Liver (tissue), 9 donors: ENCODE data around the gene ZNF701. TPM values are rescaled to one million over a fixed set of nuclear protein-coding genes. Genes with fewer than 3 reads are reported as not detected.
A peak's percentile ranks its signal among the peaks of the same experiment; 100 is the strongest.
"Not testable (repeated sequence)": the region's sequence is repeated elsewhere in the genome, so short reads cannot be mapped to it uniquely, and the experiment has no call there.

Experiments used
- DNase-seq: peaks from one replicate; pipeline ENCODE4 v3.0.0-alpha.2; 2017; ENCODE audit warnings: low spot score
- H3K27ac ChIP-seq, 2 donors: one replicate each; pipeline ENCODE4 v1.7.0; 2013; ENCODE audit warnings: inconsistent platforms in 2 of 2, low read length in 2 of 2, control low read depth in 1 of 2, low read depth in 1 of 2, mild to moderate bottlenecking in 1 of 2
- H3K27me3 ChIP-seq, 4 donors: one replicate each; pipeline versions ENCODE4 v1.6.1 to v1.7.0; 2013; ENCODE audit warnings: low read length in 3 of 4, inconsistent platforms in 1 of 4, mild to moderate bottlenecking in 1 of 4, moderate library complexity in 1 of 4; ENCODE audit not compliant: control insufficient read depth in 4 of 4, insufficient read depth in 4 of 4
- H3K36me3 ChIP-seq, 4 donors: one replicate each; pipeline versions ENCODE4 v1.6.1 to v1.7.0; 2013; ENCODE audit warnings: low read length in 3 of 4, mild to moderate bottlenecking in 3 of 4, low read depth in 1 of 4, moderate library complexity in 1 of 4; ENCODE audit not compliant: control insufficient read depth in 4 of 4, insufficient read depth in 3 of 4
- H3K4me1 ChIP-seq, 4 donors: one replicate each; pipeline versions ENCODE4 v1.6.1 to v1.7.0; 2013; ENCODE audit warnings: low read length in 3 of 4, mild to moderate bottlenecking in 3 of 4, moderate library complexity in 1 of 4; ENCODE audit not compliant: control insufficient read depth in 4 of 4, insufficient read depth in 4 of 4
- H3K4me3 ChIP-seq, 3 donors: one replicate each; pipeline versions ENCODE4 v1.6.1 to v1.7.0; 2013; ENCODE audit warnings: low read length in 3 of 3, control low read depth in 1 of 3, low read depth in 1 of 3, mild to moderate bottlenecking in 1 of 3
- H3K9ac ChIP-seq, 2 donors: one replicate each; pipeline ENCODE4 v1.7.0; 2013; ENCODE audit warnings: low read length in 2 of 2, mild to moderate bottlenecking in 2 of 2, moderate library complexity in 2 of 2, control low read depth in 1 of 2, low read depth in 1 of 2
- H3K9me3 ChIP-seq, 4 donors: one replicate each; pipeline versions ENCODE4 v1.6.1 to v1.7.0; 2013; ENCODE audit warnings: low read length in 3 of 4; ENCODE audit not compliant: control insufficient read depth in 4 of 4
- CTCF ChIP-seq: fragments of 150-350 bp; IDR thresholded peaks from 2 replicates; pipeline ENCODE4 v1.5.1; 2017; ENCODE audit warnings: improper control_type of control experiment, low read depth, low read length; ENCODE audit not compliant: missing input control
- EGR1 ChIP-seq, 2 donors: IDR thresholded peaks; 2 replicates each; pipeline ENCODE4 v1.6.1; 2016 to 2018; ENCODE audit warnings: antibody characterized with exemption in 2 of 2, low read depth in 2 of 2
- FOXA1 ChIP-seq: IDR thresholded peaks from 2 replicates; pipeline ENCODE4 v1.6.1; 2016; ENCODE audit warnings: antibody characterized with exemption
- FOXA2 ChIP-seq: IDR thresholded peaks from 2 replicates; pipeline ENCODE4 v1.6.1; 2016; ENCODE audit warnings: antibody characterized with exemption
- GABPA ChIP-seq, 2 donors: IDR thresholded peaks in 1 of 2; conservative IDR thresholded peaks in 1 of 2; 2 replicates each; pipeline ENCODE4 v1.6.1; 2016; ENCODE audit warnings: antibody characterized with exemption in 2 of 2, mild to moderate bottlenecking in 1 of 2, moderate library complexity in 1 of 2
- HNF4A ChIP-seq, 2 donors: conservative IDR thresholded peaks; 2 replicates each; pipeline ENCODE4 v1.6.1; 2016; ENCODE audit warnings: antibody characterized with exemption in 2 of 2, mild to moderate bottlenecking in 2 of 2
- HNF4G ChIP-seq: IDR thresholded peaks from 2 replicates; pipeline ENCODE4 v1.6.1; 2016; ENCODE audit warnings: antibody characterized with exemption
- JUND ChIP-seq, 2 donors: IDR thresholded peaks; 2 replicates each; pipeline ENCODE4 v1.6.1; 2016; ENCODE audit warnings: antibody characterized with exemption in 2 of 2
- MAX ChIP-seq: IDR thresholded peaks from 2 replicates; pipeline ENCODE4 v1.6.1; 2016; ENCODE audit warnings: antibody characterized with exemption
- NR2F2 ChIP-seq: IDR thresholded peaks from 2 replicates; pipeline ENCODE4 v1.6.1; 2016; ENCODE audit warnings: antibody characterized with exemption
- RAD21 ChIP-seq, 2 donors: IDR thresholded peaks; 2 replicates each; pipeline ENCODE4 v1.6.1; 2016; ENCODE audit warnings: antibody characterized with exemption in 2 of 2, mild to moderate bottlenecking in 2 of 2
- REST ChIP-seq: IDR thresholded peaks from 2 replicates; pipeline ENCODE4 v1.6.1; 2016; ENCODE audit warnings: antibody characterized with exemption, mild to moderate bottlenecking
- RXRA ChIP-seq, 2 donors: IDR thresholded peaks; 2 replicates each; pipeline ENCODE4 v1.6.1; 2017 to 2018; ENCODE audit warnings: antibody characterized with exemption in 2 of 2, mild to moderate bottlenecking in 1 of 2
- SP1 ChIP-seq: IDR thresholded peaks from 2 replicates; pipeline ENCODE4 v1.6.1; 2018; ENCODE audit warnings: antibody characterized with exemption, mild to moderate bottlenecking
- TAF1 ChIP-seq: conservative IDR thresholded peaks from 2 replicates; pipeline ENCODE4 v1.6.1; 2016; ENCODE audit warnings: antibody characterized with exemption, mild to moderate bottlenecking
- YY1 ChIP-seq: IDR thresholded peaks from 2 replicates; pipeline ENCODE4 v1.6.1; 2016; ENCODE audit warnings: antibody characterized with exemption, mild to moderate bottlenecking
- WGBS: extraction: QIAGEN DNeasy Blood & Tissue Kit; methylation state at CpG from one replicate; pipeline ENCODE4 v1.1.7; 2013; 5-methylcytosine and 5-hydroxymethylcytosine counted together
- polyA plus RNA-seq, 2 donors: library from polyadenylated mRNA; stranded (reverse) in 1 of 2; unstranded in 1 of 2; fragments of 200-250 nt in 1 of 2; fragments of >200 nt in 1 of 2; fragmentation: Nextera tagmentation in 1 of 2; extraction: Ambion mirVana in 1 of 2; gene quantifications; one replicate each; pipeline versions ENCODE4 v1.2.1 to v1.2.3, GENCODE V29; 2013 to 2015
- total RNA-seq, 2 donors: library from RNA; depleted of rRNA; stranded (reverse); fragments of >200 nt; gene quantifications; one replicate each; pipeline ENCODE4 v1.2.3, GENCODE V29; 2014
- TF ChIP-seq, protein P1 (sequence below): IDR thresholded peaks from 2 replicates; pipeline ENCODE4 v1.6.1; 2016; ENCODE audit warnings: antibody characterized with exemption
- TF ChIP-seq, protein P2 (sequence below): IDR thresholded peaks from 2 replicates; pipeline ENCODE4 v1.6.1; 2016; ENCODE audit warnings: antibody characterized with exemption
- donor health status: healthy.
- donor health status: healthy.
- donor health status: healthy.
- donor health status: healthy.
- donor health status: healthy.

ZNF701 gene
- total and polyA plus RNA-seq, 4 donors, result 0.75 to 12.8 (median 3.0) TPM

GRCh38 chr19:52566588-52566987 is 3.5 kb upstream of the ZNF701 start:
- no peak for DNase-seq
- Histone ChIP-seq H3K9ac (no peak overlapping the region), H3K9me3 (peaks cover 43 to 77% (median 47%) of the 10 kb centered on the region in 4 donors), H3K36me3 (peaks cover 0 to 9% (median 8%) of the 10 kb centered on the region in 4 donors), H3K27me3 (no peaks in the 10 kb centered on the region), H3K4me1 (peaks cover 0 to 2% (median 0%) of the 10 kb centered on the region in 4 donors), H3K27ac (no peak overlapping the region), H3K4me3 (peak overlapping the region in 1 of 3 donors; percentile 26)
- TF ChIP-seq RAD21 (IDR thresholded peaks at IDR 0.05) (no peak), EGR1 (IDR thresholded peaks at IDR 0.05; ENCODE audit: low read depth in 2 of 2) (no peak), RXRA (IDR thresholded peaks at IDR 0.05) (no peak), REST (no peak), SP1 (no peak), MAX (no peak), HNF4G (no peak), JUND (IDR thresholded peaks at IDR 0.05) (no peak), HNF4A (conservative IDR thresholded peaks at IDR 0.05) (no peak), YY1 (no peak), TAF1 (no peak), NR2F2 (no peak)
- TF ChIP-seq, protein P1, sequence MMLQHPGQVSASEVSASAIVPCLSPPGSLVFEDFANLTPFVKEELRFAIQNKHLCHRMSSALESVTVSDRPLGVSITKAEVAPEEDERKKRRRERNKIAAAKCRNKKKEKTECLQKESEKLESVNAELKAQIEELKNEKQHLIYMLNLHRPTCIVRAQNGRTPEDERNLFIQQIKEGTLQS, result no peak
- 95% methylated on average over 2 of the region's 2 CpGs for WGBS

DNA sequence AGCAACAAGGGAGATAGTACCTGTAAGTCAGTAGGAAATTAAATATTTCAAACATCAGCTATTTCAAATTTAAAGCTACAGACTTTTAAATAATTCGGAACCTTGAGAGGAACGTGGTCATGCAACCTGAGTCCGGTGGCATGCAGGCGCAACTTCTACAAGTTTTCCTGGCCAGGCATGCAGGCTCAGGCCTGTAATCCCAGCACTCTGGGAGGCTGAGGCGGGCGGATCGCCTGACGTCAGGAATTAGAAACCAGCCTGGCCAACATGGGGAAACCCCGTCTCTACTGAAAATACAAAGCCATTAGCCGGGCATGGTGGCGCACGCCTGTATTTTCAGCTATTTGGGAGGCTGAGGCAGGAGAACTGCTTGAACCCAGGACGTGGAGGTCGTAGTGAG is 2.2 kb upstream of the ZNF701 start:
- Histone ChIP-seq H3K36me3 (peaks cover 0 to 9% (median 5%) of the 10 kb centered on the region in 4 donors), H3K27me3 (no peaks in the 10 kb centered on the region), H3K27ac (no peak overlapping the region), H3K9ac (no peak overlapping the region), H3K4me1 (peaks cover 0 to 2% (median 0%) of the 10 kb centered on the region in 4 donors), H3K9me3 (peaks cover 39 to 71% (median 45%) of the 10 kb centered on the region in 4 donors), H3K4me3 (no peak overlapping the region)
- 97% methylated on average over 14 of the region's 14 CpGs for WGBS
- DNase-seq, result no peak
- TF ChIP-seq, protein P2, sequence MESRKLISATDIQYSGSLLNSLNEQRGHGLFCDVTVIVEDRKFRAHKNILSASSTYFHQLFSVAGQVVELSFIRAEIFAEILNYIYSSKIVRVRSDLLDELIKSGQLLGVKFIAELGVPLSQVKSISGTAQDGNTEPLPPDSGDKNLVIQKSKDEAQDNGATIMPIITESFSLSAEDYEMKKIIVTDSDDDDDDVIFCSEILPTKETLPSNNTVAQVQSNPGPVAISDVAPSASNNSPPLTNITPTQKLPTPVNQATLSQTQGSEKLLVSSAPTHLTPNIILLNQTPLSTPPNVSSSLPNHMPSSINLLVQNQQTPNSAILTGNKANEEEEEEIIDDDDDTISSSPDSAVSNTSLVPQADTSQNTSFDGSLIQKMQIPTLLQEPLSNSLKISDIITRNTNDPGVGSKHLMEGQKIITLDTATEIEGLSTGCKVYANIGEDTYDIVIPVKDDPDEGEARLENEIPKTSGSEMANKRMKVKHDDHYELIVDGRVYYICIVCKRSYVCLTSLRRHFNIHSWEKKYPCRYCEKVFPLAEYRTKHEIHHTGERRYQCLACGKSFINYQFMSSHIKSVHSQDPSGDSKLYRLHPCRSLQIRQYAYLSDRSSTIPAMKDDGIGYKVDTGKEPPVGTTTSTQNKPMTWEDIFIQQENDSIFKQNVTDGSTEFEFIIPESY, result no peak
- TF ChIP-seq EGR1 (IDR thresholded peaks at IDR 0.05; ENCODE audit: low read depth in 2 of 2), result no peak
- TF ChIP-seq, protein P1, result no peak
- TF ChIP-seq CTCF, result no peak
- TF ChIP-seq RAD21 (IDR thresholded peaks at IDR 0.05), result no peak
- no peak for TF ChIP-seq FOXA1
- no peak for TF ChIP-seq HNF4G
- TF ChIP-seq REST, result no peak
- no peak for TF ChIP-seq JUND (IDR thresholded peaks at IDR 0.05)
- no peak for TF ChIP-seq GABPA (IDR thresholded peaks at IDR 0.05 in 1 of 2, conservative IDR thresholded peaks at IDR 0.05 in 1 of 2)
- TF ChIP-seq FOXA2, result no peak
- TF ChIP-seq NR2F2, result no peak

GRCh38 chr19:52569638-52569999 is 468 bp upstream of the ZNF701 start:
- H3K27me3 ChIP-seq, H3K36me3 ChIP-seq, H3K4me1 ChIP-seq, H3K9ac ChIP-seq: not testable (repeated sequence)
- Histone ChIP-seq H3K4me3 (peak overlapping the region; percentile 55 to 80 (median 71)), H3K27ac (peak overlapping the region in 1 of 2 donors; percentile 50), H3K9me3 (peaks cover 33 to 66% (median 36%) of the 10 kb centered on the region in 4 donors)
- 11% methylated on average over 13 of the region's 13 CpGs for WGBS
- DNase-seq, result peak; percentile 35
